ENCODE measurements around the gene VANGL2.

- TF ChIP-seq CTCF (IDR thresholded peaks at IDR 0.05) (no peak), EP300 (IDR thresholded peaks at IDR 0.05) (no peak), POLR2A (IDR thresholded peaks at IDR 0.05) (no peak)
Observed at GRCh38 chr1:160399544-160400222, 681 bp upstream of the VANGL2 start.
